Urothelium cell line (cell line): ENCODE results near the gene CTU2.

Source experiments
- DNase-seq: peaks from one replicate; pipeline ENCODE4 v3.0.0; 2011; ENCODE audit warnings: low spot score, mixed read lengths
- FAIRE-seq: peaks from 2 replicates; lab custom pipeline; 2011; peaks lifted over from hg19 to GRCh38; lab: Jason Lieb, UNC

The CTU2 gene

DNA sequence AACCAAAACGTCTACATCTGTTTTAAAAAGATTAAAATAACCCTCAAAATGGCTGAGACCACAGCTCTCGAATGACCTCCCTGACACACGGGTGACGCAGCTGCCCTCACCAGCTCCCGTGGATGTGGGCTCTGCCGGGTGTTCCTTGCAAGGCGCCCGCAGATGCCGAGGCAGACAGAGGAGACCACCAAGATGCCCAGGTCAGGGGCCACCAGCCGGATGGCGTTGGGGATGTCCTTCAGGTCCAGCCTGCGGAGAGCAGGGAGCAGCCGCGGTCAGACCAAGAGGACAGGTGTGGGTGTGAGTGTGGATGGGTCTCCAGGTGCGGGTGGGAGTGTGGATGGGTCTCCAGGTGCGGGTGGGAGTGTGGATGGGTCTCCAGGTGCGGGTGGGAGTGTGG lies 35.1 kb downstream of the CTU2 start:
- DNase-seq, result no peak
- no peak for FAIRE-seq

DNA sequence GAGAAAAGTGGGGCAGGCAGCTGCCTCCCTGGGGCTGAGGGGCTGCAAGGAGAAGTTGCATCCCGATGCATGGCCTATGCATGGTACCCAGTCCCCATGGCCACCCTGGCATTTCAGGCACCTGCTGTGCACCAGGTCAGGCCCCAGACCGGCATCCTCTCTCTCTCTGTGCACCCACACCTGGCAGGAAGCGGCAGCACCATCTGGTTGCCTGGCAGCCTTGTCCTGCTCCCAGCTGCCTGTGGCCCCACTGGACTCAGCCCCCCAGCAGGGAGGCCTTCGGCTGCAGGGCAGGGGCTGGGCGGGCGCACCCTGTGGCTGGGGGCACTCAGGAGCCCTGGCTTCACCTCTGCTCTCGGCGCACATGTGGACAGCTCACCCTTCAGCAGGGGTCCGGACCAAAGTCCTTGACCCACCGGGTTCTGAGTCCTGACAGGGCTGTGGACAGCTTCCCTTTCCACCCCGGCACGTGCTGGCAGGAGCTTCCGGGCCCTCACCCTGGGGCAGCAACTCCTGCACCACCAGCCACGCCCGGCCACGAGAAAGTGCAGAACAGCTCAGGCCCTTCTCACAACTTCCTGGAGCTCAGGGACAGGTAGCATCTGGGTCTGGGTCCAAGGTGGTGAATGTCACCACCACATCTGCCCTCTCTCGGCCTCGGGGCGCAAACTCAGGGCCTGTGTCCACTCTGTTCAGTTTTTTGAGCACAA lies 36.7 kb downstream of the CTU2 start:
- FAIRE-seq (no peak), DNase-seq (no peak)

DNA sequence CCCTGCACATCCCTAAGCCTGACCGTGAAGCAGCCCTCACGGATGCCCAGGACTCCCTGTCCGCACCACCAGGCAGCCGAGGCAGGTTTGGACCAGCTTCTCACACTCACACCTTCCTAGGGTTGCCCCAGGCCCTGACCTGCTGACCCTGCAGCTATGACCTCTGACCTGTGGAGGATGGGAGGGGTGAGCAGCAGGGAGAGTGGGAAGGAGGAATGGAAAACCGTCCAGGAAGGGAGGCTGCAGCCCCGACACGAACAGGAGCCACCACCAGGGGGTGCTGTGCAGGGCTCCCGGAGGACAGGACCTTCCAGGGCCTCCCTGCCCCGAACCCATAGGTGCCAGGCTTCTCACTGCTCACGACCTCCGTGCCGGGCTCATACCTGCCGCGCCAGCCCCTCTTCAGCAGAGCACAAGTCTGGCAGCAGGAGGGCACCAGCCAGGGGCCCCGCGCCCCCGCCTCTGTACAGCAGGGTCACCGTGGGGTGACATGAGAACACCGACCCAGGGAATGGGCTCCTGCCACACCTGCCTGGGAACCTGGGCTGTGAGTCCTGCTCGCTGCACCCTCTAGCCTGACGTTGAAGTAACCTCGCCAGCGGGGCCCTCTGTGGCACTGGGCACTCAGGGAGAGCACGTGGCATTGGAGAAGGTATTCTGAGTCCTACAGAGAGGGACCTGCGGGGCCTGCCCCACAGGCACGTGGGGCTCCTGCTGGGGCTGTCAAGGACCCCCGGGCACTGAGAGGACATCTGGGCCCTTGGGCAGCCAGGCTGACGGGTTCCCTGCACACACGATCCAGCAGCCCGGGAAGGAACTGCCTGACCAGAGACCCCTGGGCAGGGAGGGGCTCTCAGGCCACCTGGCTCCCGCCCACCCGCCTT lies 37.6 kb downstream of the CTU2 start:
- DNase-seq, result peak; percentile 88
- FAIRE-seq, result no peak

DNA sequence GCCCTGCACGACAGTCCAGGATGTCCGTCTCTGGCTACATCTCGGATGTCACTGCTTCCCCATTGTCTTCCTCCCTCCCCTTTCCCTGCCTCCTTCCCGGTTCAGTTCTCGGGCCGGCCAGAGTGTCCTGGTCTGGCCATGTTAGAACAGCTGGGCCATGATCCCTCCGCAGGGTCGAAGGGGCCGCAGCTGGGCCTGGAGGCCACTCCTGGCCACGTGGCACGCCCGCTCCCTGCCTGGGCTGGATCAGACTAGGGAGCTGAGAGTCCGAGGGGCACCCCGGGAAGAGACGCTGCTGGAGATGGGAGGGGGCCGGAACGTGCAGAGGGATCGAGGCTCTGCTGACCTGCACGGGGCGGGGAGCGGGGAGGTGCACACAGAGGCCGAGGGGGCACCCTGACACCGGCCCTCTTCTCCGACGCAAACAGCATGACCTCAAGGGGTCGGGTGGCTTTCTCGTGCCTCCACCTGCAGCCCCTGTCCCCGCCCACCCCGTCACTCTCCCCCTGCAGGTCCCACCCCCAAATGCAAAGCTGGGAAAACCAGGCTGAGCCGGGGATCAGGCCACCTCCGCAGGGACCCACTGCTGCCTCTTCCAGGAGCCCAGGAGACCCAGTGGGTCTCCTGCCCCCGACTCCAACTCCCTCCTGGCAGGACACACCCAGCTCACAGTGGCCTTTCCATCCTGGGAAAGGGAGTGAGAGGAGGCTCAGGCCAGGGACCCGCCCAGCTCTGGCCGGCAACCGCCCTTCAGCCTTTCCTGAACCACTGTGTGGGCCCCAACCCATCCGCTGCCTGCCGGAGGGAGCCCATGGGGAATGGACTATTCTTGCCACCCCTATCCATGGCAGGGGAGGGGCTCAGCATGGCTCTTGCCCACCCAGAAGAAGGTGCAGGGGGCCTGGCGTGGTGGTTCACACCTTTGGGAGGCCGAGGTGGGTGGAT lies 38.5 kb downstream of the CTU2 start:
- no peak for DNase-seq
- no peak for FAIRE-seq

DNA sequence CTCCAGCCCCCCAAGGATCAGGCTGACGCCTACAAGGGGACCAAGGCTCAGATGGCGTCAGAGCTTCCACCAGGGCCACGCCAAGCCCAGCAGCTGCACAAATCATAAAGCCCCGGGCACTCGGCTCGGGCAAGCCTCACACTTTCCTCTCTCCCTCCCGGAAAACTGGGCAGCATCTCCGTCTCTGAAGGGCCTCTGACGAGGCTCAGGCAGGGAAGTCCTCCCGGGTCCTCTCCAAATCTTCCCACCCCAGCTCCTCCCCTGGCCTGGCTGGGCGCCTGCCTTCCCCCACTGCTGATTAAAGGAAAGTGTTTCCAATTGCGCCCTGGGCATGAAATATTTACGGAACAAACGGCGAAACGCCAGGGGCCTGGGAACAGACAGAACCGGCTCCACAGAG lies 40.2 kb downstream of the CTU2 start:
- FAIRE-seq (no peak), DNase-seq (no peak)

DNA sequence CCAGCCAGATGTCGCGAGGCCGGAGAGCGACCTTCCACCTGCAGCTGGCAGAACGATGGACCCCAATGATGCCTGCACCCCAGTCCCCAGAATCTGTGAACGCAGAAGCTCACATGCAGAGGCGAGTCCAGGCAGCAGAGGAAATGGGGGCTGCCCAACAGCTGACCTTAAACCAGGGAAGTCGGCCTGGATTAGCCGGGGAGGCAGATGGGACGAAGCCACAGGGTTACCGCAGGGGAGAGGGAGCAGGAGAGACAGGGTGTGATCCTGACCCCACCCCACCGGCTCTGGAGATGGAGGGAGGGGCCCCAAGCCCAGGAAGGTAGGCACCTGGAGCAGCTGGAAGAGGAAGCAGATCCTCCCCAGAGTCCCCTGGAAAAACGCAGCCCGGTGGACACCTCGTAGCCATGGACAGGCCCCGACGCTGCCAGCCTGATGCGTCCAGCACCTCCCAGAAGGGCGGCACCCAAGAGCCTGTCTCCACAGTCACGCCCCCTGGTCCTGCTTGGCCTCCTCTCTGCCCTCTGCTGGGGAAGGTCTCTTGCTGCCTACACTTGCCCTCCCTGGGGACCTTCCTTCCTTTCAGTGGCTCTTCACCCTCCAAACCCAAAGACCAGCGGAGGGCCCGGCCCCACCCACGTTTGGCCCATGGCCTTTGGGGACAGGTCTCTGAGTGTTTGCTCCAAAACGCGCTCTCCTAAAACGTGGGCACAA lies 41.4 kb downstream of the CTU2 start:
- FAIRE-seq (peak; percentile 17), DNase-seq (peak; percentile 69)

DNA sequence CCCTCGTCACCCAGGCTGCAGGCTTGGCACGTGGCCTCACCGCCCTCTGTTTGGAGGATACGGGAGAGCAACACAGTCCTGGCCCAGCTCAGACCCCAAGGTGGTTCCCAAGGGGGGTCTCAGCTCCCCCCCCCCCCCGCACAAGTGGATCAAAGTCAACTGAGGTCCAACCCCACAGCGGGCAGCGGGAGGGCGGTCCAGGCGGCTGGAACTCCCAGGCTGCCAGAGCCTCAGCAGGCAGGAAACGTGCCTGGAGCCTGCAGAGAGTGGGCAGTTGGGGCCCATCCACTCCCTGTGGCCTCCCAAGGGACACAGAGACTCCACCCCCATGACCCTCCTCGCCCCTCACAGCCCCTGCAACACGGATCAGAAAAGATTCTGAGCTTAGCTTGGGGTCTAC lies 42.1 kb downstream of the CTU2 start:
- DNase-seq (no peak), FAIRE-seq (no peak)

DNA sequence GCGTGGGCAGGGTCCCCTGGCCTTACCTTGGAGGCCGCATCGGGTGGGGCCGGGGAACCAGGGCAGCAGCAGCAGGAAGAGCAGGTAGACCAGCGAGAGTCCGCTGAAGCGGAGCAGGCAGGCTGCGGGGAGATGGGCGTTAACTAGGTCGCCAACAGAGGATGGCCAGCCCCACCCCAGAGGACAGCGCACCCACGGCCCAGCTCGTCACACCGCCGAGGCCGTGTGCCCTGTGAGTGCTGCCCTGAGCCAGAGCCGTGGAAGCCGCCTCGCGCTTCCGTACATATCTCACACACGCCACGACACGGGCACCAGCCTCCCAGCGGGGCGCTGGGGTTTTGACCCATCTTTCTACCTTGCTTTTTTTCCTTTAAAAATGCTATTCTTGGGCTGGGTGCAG lies 43.1 kb downstream of the CTU2 start:
- no peak for FAIRE-seq
- DNase-seq, result no peak

DNA sequence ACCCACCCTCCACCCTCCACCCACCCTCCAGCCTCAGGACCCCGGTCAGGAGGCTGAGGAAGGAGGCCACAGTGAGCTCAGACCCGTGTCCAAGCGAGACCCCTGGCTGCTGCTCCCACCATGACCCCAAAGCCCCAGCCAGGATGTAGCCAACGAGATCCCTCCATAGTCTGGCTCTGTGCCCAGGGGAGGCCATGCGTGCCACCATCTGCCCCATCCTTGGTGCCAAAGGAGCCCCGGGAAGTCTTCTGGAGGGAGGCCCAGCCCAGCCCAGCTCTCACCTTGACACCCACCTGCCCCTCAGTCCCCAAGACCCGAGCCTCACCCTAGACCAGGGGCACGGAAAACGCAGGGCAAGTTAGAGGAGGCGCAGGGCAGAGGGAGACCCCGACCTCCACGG lies 44.6 kb downstream of the CTU2 start:
- DNase-seq (no peak), FAIRE-seq (no peak)

DNA sequence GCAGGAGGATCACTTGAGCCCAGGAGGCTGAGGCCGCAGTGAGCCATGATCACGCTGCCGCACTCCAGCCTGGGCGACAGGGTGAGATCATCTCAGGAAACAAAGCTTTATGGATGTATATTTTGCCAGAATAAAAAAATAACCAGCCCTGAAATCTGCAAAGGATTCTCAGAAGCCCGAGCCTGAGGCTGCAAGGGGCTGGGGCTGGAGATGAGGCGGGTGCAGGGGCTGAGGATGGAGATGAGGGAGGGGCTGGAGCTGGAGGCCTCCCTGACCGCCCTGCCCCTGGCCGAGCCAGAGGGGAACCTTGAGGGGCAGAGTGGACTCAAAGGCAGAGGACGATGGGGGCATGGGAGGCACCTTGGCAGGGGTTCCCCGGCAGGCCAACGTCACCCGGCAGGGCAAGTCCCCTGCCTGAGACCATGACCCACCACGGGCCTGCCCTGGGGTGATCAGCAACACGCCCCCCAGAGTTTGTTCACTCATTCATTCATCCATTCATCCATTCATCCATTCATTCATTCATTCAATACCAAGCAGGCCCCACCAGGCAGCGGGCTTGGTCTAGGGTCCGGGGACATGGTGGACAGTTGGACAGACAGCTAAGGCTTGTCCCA lies 46.2 kb downstream of the CTU2 start:
- FAIRE-seq, result no peak
- no peak for DNase-seq

DNA sequence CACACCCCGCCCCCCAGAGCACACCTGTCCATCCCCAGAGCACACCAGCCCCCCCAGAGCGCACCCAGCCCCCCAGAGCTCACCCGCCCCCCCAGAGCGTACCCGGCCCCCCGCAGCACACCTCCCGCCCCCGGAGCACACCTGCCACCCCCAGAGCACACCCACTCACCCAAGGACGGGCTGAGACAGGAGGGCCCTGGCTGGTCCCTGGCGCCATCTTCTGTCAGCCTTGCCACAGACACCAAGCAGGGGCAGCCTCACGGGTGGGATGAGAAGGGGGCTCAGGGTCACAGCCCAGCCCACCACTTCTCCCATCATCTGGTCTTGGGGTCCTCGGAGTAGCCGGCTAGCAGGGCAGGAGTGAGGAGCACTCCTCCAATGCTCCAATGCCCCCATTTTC lies 46.9 kb downstream of the CTU2 start:
- FAIRE-seq (no peak), DNase-seq (no peak)

DNA sequence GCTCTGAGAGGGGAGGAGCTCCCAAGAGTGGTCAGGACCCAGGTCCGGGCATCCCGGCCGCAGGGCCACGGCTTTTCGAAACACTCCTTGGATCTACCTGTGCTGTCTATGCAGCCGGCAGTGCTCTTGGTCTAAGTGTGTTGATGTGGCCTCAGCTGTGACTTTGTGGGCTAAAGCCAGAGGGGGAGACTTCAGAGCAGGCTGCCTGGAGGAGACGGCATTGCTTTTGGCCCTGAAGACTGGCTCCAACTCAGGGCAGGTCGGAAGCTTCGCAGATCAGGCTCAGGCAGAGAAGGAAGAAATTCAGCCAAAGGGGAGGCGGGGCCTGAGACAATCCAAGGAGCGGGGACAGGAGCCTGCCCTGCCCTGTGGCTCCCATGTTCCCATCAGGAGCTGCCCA lies 47.3 kb downstream of the CTU2 start:
- FAIRE-seq (no peak), DNase-seq (no peak)

DNA sequence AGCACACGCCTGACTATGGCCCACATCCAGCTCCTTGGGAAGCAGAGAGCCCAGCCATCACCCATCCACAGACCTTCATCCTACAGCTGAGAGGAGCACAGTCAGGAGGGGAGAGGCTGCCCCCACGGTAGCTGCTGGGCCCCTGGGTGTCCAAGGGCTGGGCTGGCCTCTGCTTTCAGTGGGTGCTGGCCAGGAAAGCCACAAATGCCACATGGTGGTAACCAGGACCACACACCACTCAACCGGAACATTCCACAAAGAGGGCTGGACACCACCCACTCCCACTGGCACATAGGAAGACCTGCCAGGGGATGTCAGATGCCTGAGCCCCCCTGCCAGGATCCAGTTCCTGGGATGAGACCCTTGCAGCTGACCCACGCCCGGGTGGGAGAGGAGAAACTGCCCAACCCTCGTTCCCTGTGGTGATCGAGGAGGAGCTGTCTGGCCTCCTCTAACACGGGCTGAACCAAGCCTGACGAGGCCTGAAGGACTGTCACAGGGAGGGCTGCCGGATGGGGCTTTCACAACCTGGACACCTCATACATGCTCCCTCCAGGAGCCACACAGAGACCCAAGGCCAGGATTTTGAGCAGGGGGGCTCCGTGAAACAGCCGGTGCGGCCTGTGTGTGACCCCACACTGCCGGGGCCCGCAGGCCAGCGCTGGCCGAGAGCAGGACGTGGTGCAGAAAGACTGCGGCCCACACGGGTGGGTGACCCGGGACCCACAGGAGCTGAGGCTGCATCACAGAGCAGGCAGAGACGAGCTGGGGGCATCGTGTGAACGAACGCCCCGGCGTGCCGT lies 48.0 kb downstream of the CTU2 start:
- FAIRE-seq, result no peak

DNA sequence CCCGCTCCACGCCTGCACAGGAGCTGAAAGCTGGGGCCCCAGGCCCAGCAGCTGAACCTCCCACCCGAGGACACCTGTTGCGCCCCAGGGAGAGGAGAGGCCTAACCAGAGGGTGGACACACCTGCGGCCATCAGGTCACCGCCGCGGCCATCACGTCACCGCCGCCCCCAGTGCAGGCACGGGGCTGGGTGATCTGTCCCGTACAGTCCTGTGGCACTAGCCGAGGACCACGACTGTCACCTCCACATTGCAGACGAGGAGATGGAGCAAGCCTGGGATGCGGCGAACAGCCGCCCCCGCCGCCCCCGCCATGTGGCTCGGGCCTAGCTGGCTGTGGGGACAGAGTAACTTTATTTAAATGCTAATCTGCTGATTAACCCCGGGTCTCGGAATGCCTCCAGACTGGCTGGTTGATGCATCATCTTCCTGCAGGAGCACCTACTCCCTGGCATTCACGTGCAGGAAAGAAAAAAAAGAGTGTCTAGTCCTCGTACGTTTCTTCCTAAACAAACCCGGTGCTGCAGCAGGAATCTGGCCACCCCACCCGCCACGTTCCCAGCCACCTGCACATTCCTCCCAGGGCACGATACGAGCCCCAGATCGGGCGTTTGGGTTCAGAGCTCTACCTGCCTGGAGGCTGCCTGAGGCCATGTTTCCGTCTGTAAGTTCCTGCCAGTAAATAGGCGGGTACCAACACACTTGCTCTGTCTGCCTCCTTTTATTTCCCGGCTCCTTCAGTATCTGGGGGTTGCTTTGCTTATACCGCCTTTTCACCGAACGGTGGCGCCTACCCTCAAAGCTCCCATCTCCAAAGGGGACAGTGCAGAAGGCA lies 48.8 kb downstream of the CTU2 start:
- DNase-seq (no peak), FAIRE-seq (no peak)

More for the DNA sequence above, 48.0 kb downstream of the CTU2 start:
- no peak for DNase-seq

DNA sequence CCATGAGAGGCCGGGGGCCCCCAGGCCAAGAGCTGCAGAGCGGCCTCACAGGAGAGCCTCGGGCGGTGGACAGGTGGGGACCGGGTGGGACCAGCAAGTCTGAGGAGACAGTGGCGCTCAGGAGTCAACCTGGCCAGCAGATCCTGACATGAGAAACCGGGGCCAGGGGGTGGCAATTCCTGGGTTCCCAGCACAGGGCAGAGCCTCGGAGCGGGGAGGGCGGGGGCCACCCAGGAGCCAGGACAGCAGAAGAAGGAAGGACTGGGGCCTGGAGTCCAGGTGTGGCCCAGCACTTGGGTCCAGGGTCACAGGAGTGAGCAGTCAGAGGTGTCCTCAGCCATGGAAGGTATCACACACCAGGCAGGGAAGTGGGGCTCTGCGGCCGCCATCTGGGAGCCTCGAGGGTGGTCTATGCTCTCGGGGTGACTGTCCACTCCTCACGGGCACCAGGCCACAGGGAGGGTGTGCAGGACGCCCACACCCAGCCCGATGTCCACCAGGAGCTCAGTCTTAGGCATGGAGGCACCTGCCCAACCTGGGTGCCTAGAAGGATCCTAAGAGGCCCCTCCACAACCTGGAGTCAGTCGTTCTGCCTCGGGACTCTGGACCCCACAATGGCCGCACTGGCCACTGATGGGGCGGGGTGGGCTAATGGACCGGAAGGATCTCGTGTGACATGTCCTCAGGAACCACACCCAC lies 49.6 kb downstream of the CTU2 start:
- no peak for FAIRE-seq
- no peak for DNase-seq

DNA sequence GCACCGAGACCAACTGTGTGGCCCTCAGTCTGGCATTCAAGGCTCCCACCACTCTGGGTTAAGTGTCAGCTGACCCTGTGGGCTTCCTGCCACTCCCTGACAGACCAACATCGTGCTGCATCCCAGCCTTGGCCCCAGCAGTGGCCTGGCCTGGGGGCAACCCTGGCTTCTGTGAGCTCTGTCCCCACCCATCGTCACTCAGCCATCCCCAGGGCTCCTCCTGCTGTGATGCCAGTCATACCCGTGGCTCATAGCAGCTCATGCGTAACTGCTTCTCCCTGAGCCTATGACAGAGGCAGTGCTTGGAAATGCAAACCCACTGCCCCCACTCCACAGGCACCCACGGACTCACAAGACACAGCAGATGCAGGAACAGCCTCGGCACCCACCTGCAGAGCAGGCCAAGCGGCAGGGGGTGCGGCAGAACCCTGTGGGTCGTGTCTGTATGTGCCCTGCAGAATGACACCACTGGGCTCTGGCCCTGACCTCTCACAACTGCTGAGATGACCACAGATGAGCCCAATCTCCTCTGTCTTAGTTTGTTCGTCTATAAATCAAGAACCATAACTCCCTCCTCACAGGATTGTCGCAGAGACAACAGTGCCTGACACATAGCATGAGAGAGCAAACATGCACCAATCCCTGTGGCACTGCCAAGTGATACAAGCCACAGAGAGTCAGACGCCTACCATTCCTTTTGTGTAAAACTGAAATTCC lies 52.1 kb downstream of the CTU2 start:
- no peak for DNase-seq
- FAIRE-seq, result no peak

DNA sequence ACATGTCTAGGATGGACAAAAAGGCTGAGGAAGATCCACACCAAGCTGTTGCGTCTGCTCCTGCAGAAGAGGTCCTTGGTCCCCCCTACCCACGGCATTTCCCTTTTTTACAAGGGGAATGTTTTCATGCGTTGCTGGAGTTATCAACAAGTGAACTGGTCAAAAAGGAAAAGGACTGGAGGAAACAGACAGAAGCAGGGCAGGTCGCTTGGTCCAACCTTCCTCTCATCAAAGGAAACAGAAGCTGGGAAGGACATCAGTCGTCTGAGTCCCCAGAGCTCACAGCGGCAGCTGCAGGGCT lies 52.6 kb downstream of the CTU2 start:
- no peak for DNase-seq
- no peak for FAIRE-seq
